ENCODE data around the gene JHY.

GRCh38 chr11:122862091-122862490 is 20.5 kb upstream of the JHY start:
- TF ChIP-seq CTCF (IDR thresholded peaks at IDR 0.05; ENCODE audit: insufficient read depth, low read length) (no peak), SPI1 (IDR thresholded peaks at IDR 0.05; ENCODE audit: borderline replicate concordance, low read depth) (no peak), REST (IDR thresholded peaks at IDR 0.05; ENCODE audit: insufficient replicate concordance, low read depth) (no peak), POLR2AphosphoS5 (IDR thresholded peaks at IDR 0.05; ENCODE audit: low read depth) (no peak), GABPA (IDR thresholded peaks at IDR 0.05; ENCODE audit: low read depth) (no peak)

Measured in HL-60 (cell line).